Liver (tissue), 9 donors: ENCODE results near the gene SCN1A. TPM values are rescaled to one million over a fixed set of nuclear protein-coding genes. Genes with fewer than 3 reads are reported as not detected.

Source experiments
- DNase-seq: peaks from one replicate; pipeline ENCODE4 v3.0.0-alpha.2; 2017; ENCODE audit warnings: low spot score
- H3K27ac ChIP-seq, 2 donors: one replicate each; pipeline ENCODE4 v1.7.0; 2013; ENCODE audit warnings: inconsistent platforms in 2 of 2, low read length in 2 of 2, control low read depth in 1 of 2, low read depth in 1 of 2, mild to moderate bottlenecking in 1 of 2
- H3K27me3 ChIP-seq, 4 donors: one replicate each; pipeline versions ENCODE4 v1.6.1 to v1.7.0; 2013; ENCODE audit warnings: low read length in 3 of 4, inconsistent platforms in 1 of 4, mild to moderate bottlenecking in 1 of 4, moderate library complexity in 1 of 4; ENCODE audit not compliant: control insufficient read depth in 4 of 4, insufficient read depth in 4 of 4
- H3K36me3 ChIP-seq, 4 donors: one replicate each; pipeline versions ENCODE4 v1.6.1 to v1.7.0; 2013; ENCODE audit warnings: low read length in 3 of 4, mild to moderate bottlenecking in 3 of 4, low read depth in 1 of 4, moderate library complexity in 1 of 4; ENCODE audit not compliant: control insufficient read depth in 4 of 4, insufficient read depth in 3 of 4
- H3K4me1 ChIP-seq, 4 donors: one replicate each; pipeline versions ENCODE4 v1.6.1 to v1.7.0; 2013; ENCODE audit warnings: low read length in 3 of 4, mild to moderate bottlenecking in 3 of 4, moderate library complexity in 1 of 4; ENCODE audit not compliant: control insufficient read depth in 4 of 4, insufficient read depth in 4 of 4
- H3K4me3 ChIP-seq, 3 donors: one replicate each; pipeline versions ENCODE4 v1.6.1 to v1.7.0; 2013; ENCODE audit warnings: low read length in 3 of 3, control low read depth in 1 of 3, low read depth in 1 of 3, mild to moderate bottlenecking in 1 of 3
- H3K9ac ChIP-seq, 2 donors: one replicate each; pipeline ENCODE4 v1.7.0; 2013; ENCODE audit warnings: low read length in 2 of 2, mild to moderate bottlenecking in 2 of 2, moderate library complexity in 2 of 2, control low read depth in 1 of 2, low read depth in 1 of 2
- H3K9me3 ChIP-seq, 4 donors: one replicate each; pipeline versions ENCODE4 v1.6.1 to v1.7.0; 2013; ENCODE audit warnings: low read length in 3 of 4; ENCODE audit not compliant: control insufficient read depth in 4 of 4
- EGR1 ChIP-seq, 2 donors: IDR thresholded peaks; 2 replicates each; pipeline ENCODE4 v1.6.1; 2016 to 2018; ENCODE audit warnings: antibody characterized with exemption in 2 of 2, low read depth in 2 of 2
- FOXA1 ChIP-seq: IDR thresholded peaks from 2 replicates; pipeline ENCODE4 v1.6.1; 2016; ENCODE audit warnings: antibody characterized with exemption
- FOXA2 ChIP-seq: IDR thresholded peaks from 2 replicates; pipeline ENCODE4 v1.6.1; 2016; ENCODE audit warnings: antibody characterized with exemption
- GABPA ChIP-seq, 2 donors: IDR thresholded peaks in 1 of 2; conservative IDR thresholded peaks in 1 of 2; 2 replicates each; pipeline ENCODE4 v1.6.1; 2016; ENCODE audit warnings: antibody characterized with exemption in 2 of 2, mild to moderate bottlenecking in 1 of 2, moderate library complexity in 1 of 2
- HNF4A ChIP-seq, 2 donors: conservative IDR thresholded peaks; 2 replicates each; pipeline ENCODE4 v1.6.1; 2016; ENCODE audit warnings: antibody characterized with exemption in 2 of 2, mild to moderate bottlenecking in 2 of 2
- HNF4G ChIP-seq: IDR thresholded peaks from 2 replicates; pipeline ENCODE4 v1.6.1; 2016; ENCODE audit warnings: antibody characterized with exemption
- JUND ChIP-seq, 2 donors: IDR thresholded peaks; 2 replicates each; pipeline ENCODE4 v1.6.1; 2016; ENCODE audit warnings: antibody characterized with exemption in 2 of 2
- MAX ChIP-seq: IDR thresholded peaks from 2 replicates; pipeline ENCODE4 v1.6.1; 2016; ENCODE audit warnings: antibody characterized with exemption
- NR2F2 ChIP-seq: IDR thresholded peaks from 2 replicates; pipeline ENCODE4 v1.6.1; 2016; ENCODE audit warnings: antibody characterized with exemption
- RAD21 ChIP-seq, 2 donors: IDR thresholded peaks; 2 replicates each; pipeline ENCODE4 v1.6.1; 2016; ENCODE audit warnings: antibody characterized with exemption in 2 of 2, mild to moderate bottlenecking in 2 of 2
- REST ChIP-seq: IDR thresholded peaks from 2 replicates; pipeline ENCODE4 v1.6.1; 2016; ENCODE audit warnings: antibody characterized with exemption, mild to moderate bottlenecking
- RXRA ChIP-seq, 2 donors: IDR thresholded peaks; 2 replicates each; pipeline ENCODE4 v1.6.1; 2017 to 2018; ENCODE audit warnings: antibody characterized with exemption in 2 of 2, mild to moderate bottlenecking in 1 of 2
- SP1 ChIP-seq: IDR thresholded peaks from 2 replicates; pipeline ENCODE4 v1.6.1; 2018; ENCODE audit warnings: antibody characterized with exemption, mild to moderate bottlenecking
- TAF1 ChIP-seq: conservative IDR thresholded peaks from 2 replicates; pipeline ENCODE4 v1.6.1; 2016; ENCODE audit warnings: antibody characterized with exemption, mild to moderate bottlenecking
- YY1 ChIP-seq: IDR thresholded peaks from 2 replicates; pipeline ENCODE4 v1.6.1; 2016; ENCODE audit warnings: antibody characterized with exemption, mild to moderate bottlenecking
- WGBS: extraction: QIAGEN DNeasy Blood & Tissue Kit; methylation state at CpG from one replicate; pipeline ENCODE4 v1.1.7; 2013; 5-methylcytosine and 5-hydroxymethylcytosine counted together
- polyA plus RNA-seq, 2 donors: library from polyadenylated mRNA; stranded (reverse) in 1 of 2; unstranded in 1 of 2; fragments of 200-250 nt in 1 of 2; fragments of >200 nt in 1 of 2; fragmentation: Nextera tagmentation in 1 of 2; extraction: Ambion mirVana in 1 of 2; gene quantifications; one replicate each; pipeline versions ENCODE4 v1.2.1 to v1.2.3, GENCODE V29; 2013 to 2015
- total RNA-seq, 2 donors: library from RNA; depleted of rRNA; stranded (reverse); fragments of >200 nt; gene quantifications; one replicate each; pipeline ENCODE4 v1.2.3, GENCODE V29; 2014
- TF ChIP-seq, protein P1 (sequence below): IDR thresholded peaks from 2 replicates; pipeline ENCODE4 v1.6.1; 2016; ENCODE audit warnings: antibody characterized with exemption
- TF ChIP-seq, protein P2 (sequence below): IDR thresholded peaks from 2 replicates; pipeline ENCODE4 v1.6.1; 2016; ENCODE audit warnings: antibody characterized with exemption
- donor health status: healthy.
- donor health status: healthy.
- donor health status: healthy.
- donor health status: healthy.
- donor health status: healthy.

SCN1A gene
- total and polyA plus RNA-seq, 4 donors = 0.11 TPM; not detected in 3

- Histone ChIP-seq H3K36me3 (no peaks in the 10 kb centered on the region), H3K27me3 (no peaks in the 10 kb centered on the region), H3K4me3 (no peak overlapping the region), H3K27ac (no peak overlapping the region), H3K9me3 (no peaks in the 10 kb centered on the region), H3K4me1 (no peaks in the 10 kb centered on the region), H3K9ac (no peak overlapping the region)
- 88% methylated on average over 2 of the region's 2 CpGs for WGBS
- TF ChIP-seq GABPA (IDR thresholded peaks at IDR 0.05 in 1 of 2, conservative IDR thresholded peaks at IDR 0.05 in 1 of 2) = no peak
- no peak for TF ChIP-seq HNF4A (conservative IDR thresholded peaks at IDR 0.05)
- TF ChIP-seq, protein P1, sequence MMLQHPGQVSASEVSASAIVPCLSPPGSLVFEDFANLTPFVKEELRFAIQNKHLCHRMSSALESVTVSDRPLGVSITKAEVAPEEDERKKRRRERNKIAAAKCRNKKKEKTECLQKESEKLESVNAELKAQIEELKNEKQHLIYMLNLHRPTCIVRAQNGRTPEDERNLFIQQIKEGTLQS = no peak
- no peak for TF ChIP-seq TAF1
- no peak for TF ChIP-seq JUND (IDR thresholded peaks at IDR 0.05)
- no peak for TF ChIP-seq RAD21 (IDR thresholded peaks at IDR 0.05)
- TF ChIP-seq FOXA1 = no peak
- no peak for TF ChIP-seq FOXA2
- no peak for TF ChIP-seq YY1
- no peak for TF ChIP-seq REST
- no peak for TF ChIP-seq HNF4G
- TF ChIP-seq, protein P2, sequence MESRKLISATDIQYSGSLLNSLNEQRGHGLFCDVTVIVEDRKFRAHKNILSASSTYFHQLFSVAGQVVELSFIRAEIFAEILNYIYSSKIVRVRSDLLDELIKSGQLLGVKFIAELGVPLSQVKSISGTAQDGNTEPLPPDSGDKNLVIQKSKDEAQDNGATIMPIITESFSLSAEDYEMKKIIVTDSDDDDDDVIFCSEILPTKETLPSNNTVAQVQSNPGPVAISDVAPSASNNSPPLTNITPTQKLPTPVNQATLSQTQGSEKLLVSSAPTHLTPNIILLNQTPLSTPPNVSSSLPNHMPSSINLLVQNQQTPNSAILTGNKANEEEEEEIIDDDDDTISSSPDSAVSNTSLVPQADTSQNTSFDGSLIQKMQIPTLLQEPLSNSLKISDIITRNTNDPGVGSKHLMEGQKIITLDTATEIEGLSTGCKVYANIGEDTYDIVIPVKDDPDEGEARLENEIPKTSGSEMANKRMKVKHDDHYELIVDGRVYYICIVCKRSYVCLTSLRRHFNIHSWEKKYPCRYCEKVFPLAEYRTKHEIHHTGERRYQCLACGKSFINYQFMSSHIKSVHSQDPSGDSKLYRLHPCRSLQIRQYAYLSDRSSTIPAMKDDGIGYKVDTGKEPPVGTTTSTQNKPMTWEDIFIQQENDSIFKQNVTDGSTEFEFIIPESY = no peak
- TF ChIP-seq EGR1 (IDR thresholded peaks at IDR 0.05; ENCODE audit: low read depth in 2 of 2) = no peak
- TF ChIP-seq NR2F2 = no peak
- no peak for DNase-seq
These were observed 9.5 kb upstream of the SCN1A start for GRCh38 chr2:166137331-166137730.

- 95% methylated on average over 2 of the region's 2 CpGs for WGBS
- TF ChIP-seq RXRA (IDR thresholded peaks at IDR 0.05) (no peak), JUND (IDR thresholded peaks at IDR 0.05) (no peak), HNF4G (no peak), EGR1 (IDR thresholded peaks at IDR 0.05; ENCODE audit: low read depth in 2 of 2) (no peak), GABPA (IDR thresholded peaks at IDR 0.05 in 1 of 2, conservative IDR thresholded peaks at IDR 0.05 in 1 of 2) (no peak), NR2F2 (no peak), REST (no peak), YY1 (no peak), SP1 (no peak), FOXA1 (no peak), FOXA2 (no peak), MAX (no peak), HNF4A (conservative IDR thresholded peaks at IDR 0.05) (no peak), TAF1 (no peak)
- TF ChIP-seq, protein P1 = no peak
- TF ChIP-seq, protein P2 = no peak
These were observed 8.0 kb upstream of the SCN1A start for GRCh38 chr2:166135849-166136258.

More at GRCh38 chr2:166135849-166136258, 8.0 kb upstream of the SCN1A start:
- no peak overlapping the region for H3K27ac ChIP-seq
- no peak for DNase-seq
- no peaks in the 10 kb centered on the region for H3K9me3 ChIP-seq
- H3K4me3 ChIP-seq = no peak overlapping the region
- H3K9ac ChIP-seq = no peak overlapping the region
- no peaks in the 10 kb centered on the region for H3K36me3 ChIP-seq
- H3K27me3 ChIP-seq = no peaks in the 10 kb centered on the region
- no peaks in the 10 kb centered on the region for H3K4me1 ChIP-seq
